Activated CD4-positive, alpha-beta T cell treated with anti-CD3 and anti-CD28 coated beads, Interleukin-10, Interleukin-2, amounts not matched to agents 100 ng/mL and 50 ng/mL, durations not matched to agents 16 hours and 8 hours (primary cell): ENCODE data around the gene MRPS12.

ENCODE experiments used
- DNase-seq: peaks from one replicate; pipeline ENCODE4 v3.0.0-alpha.2; 2020

MRPS12 gene

GRCh38 chr19:38977445-38978325, 46.9 kb downstream of the MRPS12 start:
- peak; percentile 98 for DNase-seq

- DNase-seq: no peak
Measured at GRCh38 chr19:38978326-38978689, 47.6 kb downstream of the MRPS12 start.

- DNase-seq: no peak
Measured at GRCh38 chr19:38979812-38980211, 49.1 kb downstream of the MRPS12 start.

GRCh38 chr19:38980583-38981374, 50.0 kb downstream of the MRPS12 start:
- no peak for DNase-seq
